ENCODE data around the gene AMACR.
"Not testable (repeated sequence)": the region's sequence is repeated elsewhere in the genome, so short reads cannot be mapped to it uniquely, and the experiment has no call there.

The AMACR gene

GRCh38 chr5:34042321-34042720 is 34.5 kb upstream of the AMACR start:
- no peaks in the 10 kb centered on the region for H3K27me3 Mint-ChIP-seq

GRCh38 chr5:34041247-34041972 is 33.6 kb upstream of the AMACR start:
- no peak overlapping the region for H3K27ac Mint-ChIP-seq
- H3K27me3 Mint-ChIP-seq, result no peaks in the 10 kb centered on the region
- H3K9me3 Mint-ChIP-seq, result no peaks in the 10 kb centered on the region
- H3K4me3 Mint-ChIP-seq, result no peak overlapping the region
- no peaks in the 10 kb centered on the region for H3K36me3 Mint-ChIP-seq (ENCODE audit: low read depth)
- peaks cover 11% of the 10 kb centered on the region for H3K4me1 Mint-ChIP-seq (ENCODE audit: low read depth)

More at GRCh38 chr5:34042321-34042720, 34.5 kb upstream of the AMACR start:
- Mint-ChIP-seq H3K4me3 (no peak overlapping the region), H3K4me1 (ENCODE audit: low read depth) (peaks cover 11% of the 10 kb centered on the region), H3K36me3 (ENCODE audit: low read depth) (no peaks in the 10 kb centered on the region), H3K9me3 (no peaks in the 10 kb centered on the region), H3K27ac (no peak overlapping the region)

- H3K9me3 Mint-ChIP-seq, result no peaks in the 10 kb centered on the region
- H3K4me1 Mint-ChIP-seq (ENCODE audit: low read depth), result peaks cover 11% of the 10 kb centered on the region
- H3K4me3 Mint-ChIP-seq, result no peak overlapping the region
- H3K27me3 Mint-ChIP-seq, result no peaks in the 10 kb centered on the region
- no peaks in the 10 kb centered on the region for H3K36me3 Mint-ChIP-seq (ENCODE audit: low read depth)
- no peak overlapping the region for H3K27ac Mint-ChIP-seq
Measured at GRCh38 chr5:34040472-34040871, 32.6 kb upstream of the AMACR start.

- H3K27ac Mint-ChIP-seq, result no peak overlapping the region
- peaks cover 11% of the 10 kb centered on the region for H3K4me1 Mint-ChIP-seq (ENCODE audit: low read depth)
- no peak overlapping the region for H3K4me3 Mint-ChIP-seq
- H3K36me3 Mint-ChIP-seq (ENCODE audit: low read depth), result peaks cover 7% of the 10 kb centered on the region
- H3K9me3 Mint-ChIP-seq, result no peaks in the 10 kb centered on the region
- H3K27me3 Mint-ChIP-seq, result no peaks in the 10 kb centered on the region
Measured at GRCh38 chr5:34039398-34040157, 31.7 kb upstream of the AMACR start.

GRCh38 chr5:34038838-34039237 is 31.0 kb upstream of the AMACR start:
- no peak overlapping the region for H3K4me3 Mint-ChIP-seq
- H3K27ac Mint-ChIP-seq, result no peak overlapping the region
- H3K4me1 Mint-ChIP-seq (ENCODE audit: low read depth), result peaks cover 10% of the 10 kb centered on the region
- H3K36me3 Mint-ChIP-seq (ENCODE audit: low read depth), result peaks cover 10% of the 10 kb centered on the region
- H3K27me3 Mint-ChIP-seq, result no peaks in the 10 kb centered on the region
- no peaks in the 10 kb centered on the region for H3K9me3 Mint-ChIP-seq

GRCh38 chr5:34038390-34038789 is 30.5 kb upstream of the AMACR start:
- Mint-ChIP-seq H3K27ac (no peak overlapping the region), H3K9me3 (no peaks in the 10 kb centered on the region), H3K4me3 (no peak overlapping the region)

GRCh38 chr5:34037726-34038125 is 29.9 kb upstream of the AMACR start:
- Mint-ChIP-seq H3K4me3 (no peak overlapping the region), H3K27me3 (no peaks in the 10 kb centered on the region), H3K27ac (no peak overlapping the region), H3K4me1 (ENCODE audit: low read depth) (peaks cover 3% of the 10 kb centered on the region), H3K36me3 (ENCODE audit: low read depth) (peaks cover 15% of the 10 kb centered on the region), H3K9me3 (no peaks in the 10 kb centered on the region)

More at GRCh38 chr5:34038390-34038789, 30.5 kb upstream of the AMACR start:
- Mint-ChIP-seq H3K27me3 (no peaks in the 10 kb centered on the region), H3K4me1 (ENCODE audit: low read depth) (peaks cover 6% of the 10 kb centered on the region), H3K36me3 (ENCODE audit: low read depth) (peaks cover 12% of the 10 kb centered on the region)

GRCh38 chr5:34035756-34036155 is 27.9 kb upstream of the AMACR start:
- Mint-ChIP-seq H3K27me3 (no peaks in the 10 kb centered on the region), H3K36me3 (ENCODE audit: low read depth) (peaks cover 19% of the 10 kb centered on the region), H3K4me1 (ENCODE audit: low read depth) (no peaks in the 10 kb centered on the region), H3K4me3 (no peak overlapping the region), H3K9me3 (no peaks in the 10 kb centered on the region), H3K27ac (no peak overlapping the region)

- H3K4me1 Mint-ChIP-seq (ENCODE audit: low read depth), result no peaks in the 10 kb centered on the region
- H3K9me3 Mint-ChIP-seq, result no peaks in the 10 kb centered on the region
- H3K36me3 Mint-ChIP-seq (ENCODE audit: low read depth), result peaks cover 19% of the 10 kb centered on the region
- no peak overlapping the region for H3K4me3 Mint-ChIP-seq
- H3K27ac Mint-ChIP-seq, result no peak overlapping the region
- H3K27me3 Mint-ChIP-seq, result no peaks in the 10 kb centered on the region
Measured at GRCh38 chr5:34034534-34035327, 26.9 kb upstream of the AMACR start.

- H3K9me3 Mint-ChIP-seq, result no peaks in the 10 kb centered on the region
- no peak overlapping the region for H3K4me3 Mint-ChIP-seq
- H3K27ac Mint-ChIP-seq, result no peak overlapping the region
- peaks cover 24% of the 10 kb centered on the region for H3K36me3 Mint-ChIP-seq (ENCODE audit: low read depth)
- H3K27me3 Mint-ChIP-seq, result no peaks in the 10 kb centered on the region
- no peaks in the 10 kb centered on the region for H3K4me1 Mint-ChIP-seq (ENCODE audit: low read depth)
Measured at GRCh38 chr5:34031966-34032365, 24.1 kb upstream of the AMACR start.

- Mint-ChIP-seq H3K27ac (no peak overlapping the region), H3K4me1 (ENCODE audit: low read depth) (no peaks in the 10 kb centered on the region), H3K9me3 (no peaks in the 10 kb centered on the region), H3K36me3 (ENCODE audit: low read depth) (peaks cover 24% of the 10 kb centered on the region), H3K27me3 (no peaks in the 10 kb centered on the region), H3K4me3 (no peak overlapping the region)
Measured at GRCh38 chr5:34031117-34031516, 23.3 kb upstream of the AMACR start.

GRCh38 chr5:34030585-34030984 is 22.7 kb upstream of the AMACR start:
- peaks cover 24% of the 10 kb centered on the region for H3K36me3 Mint-ChIP-seq (ENCODE audit: low read depth)
- H3K27ac Mint-ChIP-seq; H3K27me3 Mint-ChIP-seq; H3K4me3 Mint-ChIP-seq; H3K9me3 Mint-ChIP-seq; H3K4me1 Mint-ChIP-seq (ENCODE audit: low read depth): not testable (repeated sequence)

- Mint-ChIP-seq H3K4me1 (ENCODE audit: low read depth) (no peaks in the 10 kb centered on the region), H3K27me3 (no peaks in the 10 kb centered on the region), H3K27ac (no peak overlapping the region), H3K4me3 (no peak overlapping the region), H3K36me3 (ENCODE audit: low read depth) (peaks cover 21% of the 10 kb centered on the region), H3K9me3 (no peaks in the 10 kb centered on the region)
Measured at GRCh38 chr5:34030048-34030447, 22.2 kb upstream of the AMACR start.

- Mint-ChIP-seq H3K36me3 (ENCODE audit: low read depth) (peaks cover 12% of the 10 kb centered on the region), H3K27ac (no peak overlapping the region), H3K27me3 (no peaks in the 10 kb centered on the region), H3K9me3 (no peaks in the 10 kb centered on the region), H3K4me1 (ENCODE audit: low read depth) (peaks cover under 1% of the 10 kb centered on the region), H3K4me3 (no peak overlapping the region)
Measured at GRCh38 chr5:34028349-34028748, 20.5 kb upstream of the AMACR start.
